GM18508 (cell line): ENCODE data around the gene ATE1.
"Not testable (repeated sequence)": the region's sequence is repeated elsewhere in the genome, so short reads cannot be mapped to it uniquely, and the experiment has no call there.

ENCODE experiments used
- ATAC-seq: cut with Tn5 transposase; IDR thresholded peaks from one replicate; pipeline ENCODE4 v1.9.1; 2021; ENCODE audit warnings: moderate number of reproducible peaks; ENCODE audit not compliant: insufficient read depth, unreplicated experiment

The ATE1 gene

GRCh38 chr10:121800146-121800545, 127.7 kb downstream of the ATE1 start:
- no peak for ATAC-seq

- ATAC-seq, result no peak
Observed at GRCh38 chr10:121797490-121797889, 130.3 kb downstream of the ATE1 start.

- peak; percentile 50 for ATAC-seq
Observed at GRCh38 chr10:121796342-121796741, 131.5 kb downstream of the ATE1 start.

GRCh38 chr10:121792198-121792597, 135.6 kb downstream of the ATE1 start:
- no peak for ATAC-seq

GRCh38 chr10:121791761-121792160, 136.1 kb downstream of the ATE1 start:
- no peak for ATAC-seq

- no peak for ATAC-seq
Observed at GRCh38 chr10:121788717-121789116, 139.1 kb downstream of the ATE1 start.

GRCh38 chr10:121788115-121788514, 139.7 kb downstream of the ATE1 start:
- ATAC-seq, result no peak

GRCh38 chr10:121787169-121787568, 140.7 kb downstream of the ATE1 start:
- ATAC-seq, result no peak

- ATAC-seq, result no peak
Observed at GRCh38 chr10:121783782-121784372, 144.0 kb downstream of the ATE1 start.

GRCh38 chr10:121781101-121781500, 146.7 kb downstream of the ATE1 start:
- no peak for ATAC-seq

- no peak for ATAC-seq
Observed at GRCh38 chr10:121774813-121775212, 153.0 kb downstream of the ATE1 start.

GRCh38 chr10:121774404-121774803, 153.4 kb downstream of the ATE1 start:
- ATAC-seq, result no peak

GRCh38 chr10:121772884-121773283, 154.9 kb downstream of the ATE1 start:
- no peak for ATAC-seq

- no peak for ATAC-seq
Observed at GRCh38 chr10:121772406-121772805, 155.4 kb downstream of the ATE1 start.

- ATAC-seq, result no peak
Observed at GRCh38 chr10:121771966-121772365, 155.9 kb downstream of the ATE1 start.

- ATAC-seq, result no peak
Observed at GRCh38 chr10:121766426-121766825, 161.4 kb downstream of the ATE1 start.

- no peak for ATAC-seq
Observed at GRCh38 chr10:121765204-121765603, 162.6 kb downstream of the ATE1 start.

GRCh38 chr10:121764233-121764942, 163.4 kb downstream of the ATE1 start:
- no peak for ATAC-seq

GRCh38 chr10:121757241-121757640, 170.6 kb downstream of the ATE1 start:
- ATAC-seq, result not testable (repeated sequence)

- not testable (repeated sequence) for ATAC-seq
Observed at GRCh38 chr10:121755496-121755895, 172.3 kb downstream of the ATE1 start.

GRCh38 chr10:121754666-121755065, 173.2 kb downstream of the ATE1 start:
- ATAC-seq, result no peak
